22Rv1 (cell line): ENCODE measurements around the gene FRMPD2.

ENCODE experiments used
- CTCF ChIP-seq: fragments of 450-650 bp; IDR thresholded peaks from 2 replicates; pipeline ENCODE4 v1.5.1; 2017; ENCODE audit warnings: mild to moderate bottlenecking
- ZFX ChIP-seq: fragments of 450-650 bp; IDR thresholded peaks from 2 replicates; pipeline ENCODE4 v1.6.1; 2017; ENCODE audit warnings: antibody characterized with exemption, borderline replicate concordance

- TF ChIP-seq CTCF (no peak), ZFX (no peak)
Observed at GRCh38 chr10:48216744-48217143, 57.8 kb downstream of the FRMPD2 start.
